ENCODE results near the gene ARHGDIA. TPM values are rescaled to one million over a fixed set of nuclear protein-coding genes. Genes with fewer than 3 reads are reported as not detected.

Gene ARHGDIA
- total RNA-seq, 1 donor from 2014 or later, result 126 TPM

GRCh38 chr17:81817758-81818147 is 53.4 kb downstream of the ARHGDIA start:
- ATAC-seq (no peak), DNase-seq (ENCODE audit: missing footprints) (no peak)
- intact Hi-C loops (cut with DNase I), result no loop called here

Other genes with a start within 250 kb of the ARHGDIA start
- gene NPLOC4, start 234.2 kb downstream of the ARHGDIA start, total RNA-seq, result 82.0 TPM
- gene TSPAN10, start 234.1 kb downstream of the ARHGDIA start, total RNA-seq, result 0.24 TPM
- not detected for gene PDE6G, start 214.8 kb downstream of the ARHGDIA start, total RNA-seq
- 18.6 TPM for gene OXLD1, start 204.7 kb downstream of the ARHGDIA start, total RNA-seq
- 6.1 TPM for gene CCDC137, start 204.6 kb downstream of the ARHGDIA start, total RNA-seq
- gene ARL16, start 187.5 kb downstream of the ARHGDIA start, total RNA-seq, result 11.9 TPM
- 36.6 TPM for gene HGS, start 187.3 kb downstream of the ARHGDIA start, total RNA-seq
- gene MRPL12, start 168.0 kb downstream of the ARHGDIA start, total RNA-seq, result 177 TPM
- gene SLC25A10, start 159.1 kb downstream of the ARHGDIA start, total RNA-seq, result 7.4 TPM
- gene GCGR, start 67.2 kb downstream of the ARHGDIA start, total RNA-seq, result not detected
- gene MCRIP1, start 38.0 kb downstream of the ARHGDIA start, total RNA-seq, result 109 TPM
- gene PPP1R27, start 36.3 kb downstream of the ARHGDIA start, total RNA-seq, result not detected
- 355 TPM for gene P4HB, start 10.8 kb downstream of the ARHGDIA start, total RNA-seq
- gene ALYREF, start 20.2 kb upstream of the ARHGDIA start, total RNA-seq, result 35.5 TPM
- 179 TPM for gene ANAPC11, start 20.4 kb upstream of the ARHGDIA start, total RNA-seq
- gene NPB, start 30.9 kb upstream of the ARHGDIA start, total RNA-seq, result 0.38 TPM
- gene PCYT2, start 40.1 kb upstream of the ARHGDIA start, total RNA-seq, result 31.0 TPM
- 6.2 TPM for gene SIRT7, start 46.8 kb upstream of the ARHGDIA start, total RNA-seq
- gene MAFG, start 56.4 kb upstream of the ARHGDIA start, total RNA-seq, result 26.2 TPM
- 6.2 TPM for gene PYCR1, start 66.0 kb upstream of the ARHGDIA start, total RNA-seq
- 3.7 TPM for gene MYADML2, start 75.9 kb upstream of the ARHGDIA start, total RNA-seq
- gene NOTUM, start 89.8 kb upstream of the ARHGDIA start, total RNA-seq, result 0.89 TPM
- 25.5 TPM for gene ASPSCR1, start 106.3 kb upstream of the ARHGDIA start, total RNA-seq
- 30.5 TPM for gene CENPX, start 151.5 kb upstream of the ARHGDIA start, total RNA-seq
- gene LRRC45, start 152.0 kb upstream of the ARHGDIA start, total RNA-seq, result 5.3 TPM
- gene RAC3, start 160.3 kb upstream of the ARHGDIA start, total RNA-seq, result 2.2 TPM
- gene DCXR, start 166.4 kb upstream of the ARHGDIA start, total RNA-seq, result 175 TPM
- 19.3 TPM for gene RFNG, start 180.5 kb upstream of the ARHGDIA start, total RNA-seq
- gene GPS1, start 180.6 kb upstream of the ARHGDIA start, total RNA-seq, result 80.9 TPM
- gene DUS1L, start 194.5 kb upstream of the ARHGDIA start, total RNA-seq, result 59.3 TPM
- 46.6 TPM for gene FASN, start 226.9 kb upstream of the ARHGDIA start, total RNA-seq